K562 (cell line): ENCODE measurements around the gene GLDN.

ENCODE experiments used
- MAFK ChIP-seq: IDR thresholded peaks from 2 replicates; pipeline ENCODE4 v1.6.1; 2011; ENCODE audit warnings: low read length, improper control_type of control experiment
- NFYB ChIP-seq: IDR thresholded peaks from 2 replicates; pipeline ENCODE4 v1.6.1; 2011; ENCODE audit warnings: mild to moderate bottlenecking, moderate library complexity; ENCODE audit not compliant: insufficient read length; ENCODE audit errors: extremely low read depth
- POLR2A ChIP-seq: fragments of 450-650 bp; conservative IDR thresholded peaks from 2 replicates; pipeline ENCODE4 v1.6.1; 2016
- POLR2B ChIP-seq: fragments of 450-650 bp; IDR thresholded peaks from 2 replicates; pipeline ENCODE4 v1.6.1; 2018; ENCODE audit warnings: low read depth; ENCODE audit not compliant: partially characterized antibody
- TF ChIP-seq, protein P1 (sequence below), 3 experiments: IDR thresholded peaks in 2 of 3; conservative IDR thresholded peaks in 1 of 3; 2 replicates each; pipeline ENCODE4 v1.5.1; 2011 to 2012; ENCODE audit warnings: low read length in 3 of 3, mild to moderate bottlenecking in 3 of 3, control low read depth in 2 of 3, improper control_type of control experiment in 1 of 3, inconsistent platforms in 1 of 3, low read depth in 1 of 3, mixed read lengths in 1 of 3, moderate library complexity in 1 of 3; ENCODE audit not compliant: insufficient read depth in 2 of 3

DNA sequence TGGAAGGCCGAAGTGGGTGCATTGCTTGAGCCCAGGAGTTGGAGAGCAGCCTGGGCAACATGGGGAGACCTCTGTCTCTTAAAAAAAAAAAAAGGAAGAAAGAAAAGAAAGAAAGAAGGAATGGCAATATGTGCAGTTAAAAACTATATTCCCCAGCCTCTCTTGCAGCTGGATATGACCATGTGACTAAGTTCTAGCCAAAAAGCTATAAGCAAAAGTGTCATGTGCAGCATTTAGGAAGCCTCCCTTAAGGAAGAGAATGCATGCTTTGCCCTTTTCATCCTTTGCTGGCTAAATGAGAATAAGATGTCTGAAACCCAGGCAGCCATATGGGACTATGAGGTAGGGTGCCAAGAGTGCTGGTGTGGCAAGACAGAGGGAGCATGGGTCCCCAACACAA is 24.8 kb upstream of the GLDN start:
- TF ChIP-seq NFYB (no peak), MAFK (no peak), POLR2A (no peak), POLR2B (no peak)
- TF ChIP-seq, protein P1, sequence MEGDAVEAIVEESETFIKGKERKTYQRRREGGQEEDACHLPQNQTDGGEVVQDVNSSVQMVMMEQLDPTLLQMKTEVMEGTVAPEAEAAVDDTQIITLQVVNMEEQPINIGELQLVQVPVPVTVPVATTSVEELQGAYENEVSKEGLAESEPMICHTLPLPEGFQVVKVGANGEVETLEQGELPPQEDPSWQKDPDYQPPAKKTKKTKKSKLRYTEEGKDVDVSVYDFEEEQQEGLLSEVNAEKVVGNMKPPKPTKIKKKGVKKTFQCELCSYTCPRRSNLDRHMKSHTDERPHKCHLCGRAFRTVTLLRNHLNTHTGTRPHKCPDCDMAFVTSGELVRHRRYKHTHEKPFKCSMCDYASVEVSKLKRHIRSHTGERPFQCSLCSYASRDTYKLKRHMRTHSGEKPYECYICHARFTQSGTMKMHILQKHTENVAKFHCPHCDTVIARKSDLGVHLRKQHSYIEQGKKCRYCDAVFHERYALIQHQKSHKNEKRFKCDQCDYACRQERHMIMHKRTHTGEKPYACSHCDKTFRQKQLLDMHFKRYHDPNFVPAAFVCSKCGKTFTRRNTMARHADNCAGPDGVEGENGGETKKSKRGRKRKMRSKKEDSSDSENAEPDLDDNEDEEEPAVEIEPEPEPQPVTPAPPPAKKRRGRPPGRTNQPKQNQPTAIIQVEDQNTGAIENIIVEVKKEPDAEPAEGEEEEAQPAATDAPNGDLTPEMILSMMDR (IDR thresholded peaks at IDR 0.05 in 2 of 3, conservative IDR thresholded peaks at IDR 0.05 in 1 of 3; ENCODE audit: insufficient read depth in 2 of 3, low read depth in 1 of 3, low read length in 3 of 3), result no peak
